ENCODE data around the gene TRIO. TPM values are rescaled to one million over a fixed set of nuclear protein-coding genes. Genes with fewer than 3 reads are reported as not detected.

Gene TRIO
- total RNA-seq, 1 experiment from 2014 or later, result 144 TPM

- no peak for DNase-seq (ENCODE audit: low read depth)
Measured at GRCh38 chr5:14261856-14262611, 118.9 kb downstream of the TRIO start.

GRCh38 chr5:14263113-14263512 lies 120.0 kb downstream of the TRIO start:
- no peak for DNase-seq (ENCODE audit: low read depth)

DNA sequence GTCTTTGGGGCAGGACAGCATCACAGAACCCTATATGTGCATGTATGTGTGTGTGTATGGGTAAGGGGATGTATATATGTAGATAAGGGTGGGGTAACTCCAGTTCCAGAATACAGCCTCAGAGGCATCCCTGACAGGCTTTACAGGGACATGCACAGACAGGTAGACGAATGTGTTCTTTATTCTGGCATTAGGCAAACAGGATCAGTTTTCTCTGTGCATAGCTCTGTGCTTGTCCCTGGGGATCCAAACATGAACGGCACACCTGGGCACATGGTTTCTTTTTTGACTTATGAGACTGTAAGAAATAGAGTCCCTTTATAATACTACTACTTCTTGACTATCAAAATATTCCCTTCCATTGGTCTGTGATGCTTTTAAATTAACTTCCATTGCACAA lies 120.6 kb downstream of the TRIO start:
- DNase-seq (ENCODE audit: low read depth), result no peak

DNA sequence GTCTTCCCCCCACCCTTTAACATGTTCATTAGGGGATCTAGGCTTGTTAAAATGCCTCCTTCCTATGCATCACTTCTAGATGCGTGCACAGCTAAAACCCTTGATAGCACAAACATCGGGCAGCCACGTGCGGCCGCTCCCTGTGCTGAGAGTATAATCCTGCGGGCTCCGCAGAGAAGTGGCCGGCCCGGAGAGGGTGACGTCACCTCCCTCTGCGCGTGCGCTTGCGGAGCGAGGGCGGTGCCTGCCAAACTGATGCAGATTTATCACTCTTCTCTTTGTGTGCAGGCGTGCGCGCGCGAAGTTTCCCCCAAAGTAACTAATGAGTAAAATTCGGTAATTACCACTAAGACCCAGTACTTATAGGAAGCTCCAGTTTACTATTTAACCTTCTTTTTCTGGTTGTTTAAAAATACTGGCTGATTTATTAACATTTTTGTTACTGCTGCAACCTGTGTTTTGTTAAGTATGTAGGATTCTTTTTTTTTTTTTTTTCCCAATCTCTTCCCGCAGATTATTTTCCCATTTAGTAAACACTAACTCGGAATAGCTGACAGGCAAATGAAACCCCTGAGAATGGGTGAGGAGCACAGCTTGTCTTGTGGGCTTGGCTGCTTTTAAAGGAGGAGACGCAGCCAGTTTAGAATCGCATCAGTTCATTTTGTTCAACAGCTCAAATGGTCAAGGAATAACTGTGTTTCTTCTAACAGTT lies 121.6 kb downstream of the TRIO start:
- peak; percentile 97 for DNase-seq (ENCODE audit: low read depth)

DNA sequence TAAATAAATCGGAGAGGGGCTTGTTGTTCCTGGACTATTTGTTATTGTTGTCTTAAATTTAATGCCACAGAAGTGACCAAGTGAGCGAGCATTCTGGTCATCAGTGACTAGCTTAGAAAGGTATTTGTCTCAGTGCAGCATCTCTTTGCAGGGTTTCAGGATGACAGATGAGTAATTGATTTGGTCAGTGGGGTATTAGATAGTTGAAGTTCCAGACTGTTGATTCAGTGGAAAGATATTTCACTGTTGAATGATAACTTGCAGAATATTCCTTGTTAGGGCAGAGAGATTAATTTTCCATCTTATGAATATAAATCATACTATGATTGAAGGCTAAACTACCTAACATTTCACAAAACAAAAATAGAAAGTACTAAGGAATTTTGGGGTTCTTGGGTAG lies 122.4 kb downstream of the TRIO start:
- DNase-seq (ENCODE audit: low read depth), result peak; percentile 96

- DNase-seq (ENCODE audit: low read depth), result peak; percentile 50
Measured at GRCh38 chr5:14266171-14266570, 123.0 kb downstream of the TRIO start.

GRCh38 chr5:14266686-14267085 lies 123.5 kb downstream of the TRIO start:
- DNase-seq (ENCODE audit: low read depth), result no peak

- peak; percentile 53 for DNase-seq (ENCODE audit: low read depth)
Measured at GRCh38 chr5:14267166-14267838, 124.2 kb downstream of the TRIO start.

GRCh38 chr5:14267991-14268708 lies 125.0 kb downstream of the TRIO start:
- DNase-seq (ENCODE audit: low read depth), result peak; percentile 98

DNA sequence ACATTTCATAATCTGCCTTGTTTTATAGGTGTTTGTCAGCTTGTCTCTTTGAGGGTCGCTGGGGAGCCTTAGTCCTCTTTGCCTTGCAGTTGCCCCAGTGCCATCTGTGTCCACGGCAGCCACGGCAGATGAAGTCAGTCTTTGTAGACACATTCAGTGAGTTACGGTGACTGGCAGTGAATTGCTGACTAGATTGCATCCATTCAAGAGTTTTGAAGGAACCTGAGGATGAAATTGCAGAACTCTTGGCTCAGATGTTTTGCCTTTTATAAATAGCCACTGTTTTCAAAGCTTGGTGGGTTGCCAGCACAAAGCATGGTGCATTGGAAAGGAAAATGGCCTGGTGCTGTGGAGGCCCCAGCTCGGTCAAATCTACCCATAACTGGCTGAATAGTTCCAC lies 125.6 kb downstream of the TRIO start:
- no peak for DNase-seq (ENCODE audit: low read depth)

- no peak for DNase-seq (ENCODE audit: low read depth)
Measured at GRCh38 chr5:14269395-14269794, 126.3 kb downstream of the TRIO start.

DNA sequence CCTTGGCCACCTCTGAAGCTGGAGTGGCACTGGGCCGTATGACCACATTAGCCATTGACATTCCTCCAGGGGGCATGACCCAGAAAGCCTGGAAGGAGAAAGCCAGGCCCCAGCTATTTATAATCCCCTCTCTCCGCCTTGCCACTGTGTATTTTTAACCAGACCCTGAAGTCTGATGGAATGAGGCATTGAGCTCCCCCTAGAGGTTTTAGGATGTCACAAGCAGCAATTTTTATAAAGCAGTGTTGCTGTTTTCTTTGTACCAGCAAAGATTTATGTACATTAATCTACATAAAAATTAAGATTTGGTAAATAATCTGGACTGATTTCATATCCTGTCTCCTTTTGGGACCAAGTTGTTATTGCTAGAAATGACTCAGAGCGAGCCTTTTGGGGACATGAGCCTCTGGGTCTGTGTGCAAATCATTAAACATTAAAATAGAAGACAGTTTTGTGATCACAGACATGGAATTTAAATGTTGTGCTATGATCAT lies 127.1 kb downstream of the TRIO start:
- DNase-seq (ENCODE audit: low read depth), result peak; percentile 84

- no peak for DNase-seq (ENCODE audit: low read depth)
Measured at GRCh38 chr5:14272548-14273205, 129.5 kb downstream of the TRIO start.

- DNase-seq (ENCODE audit: low read depth), result no peak
Measured at GRCh38 chr5:14273207-14273767, 130.1 kb downstream of the TRIO start.

GRCh38 chr5:14276380-14276779 lies 133.2 kb downstream of the TRIO start:
- DNase-seq (ENCODE audit: low read depth), result no peak

GRCh38 chr5:14277385-14278320 lies 134.5 kb downstream of the TRIO start:
- DNase-seq (ENCODE audit: low read depth), result no peak

GRCh38 chr5:14280294-14280854 lies 137.2 kb downstream of the TRIO start:
- DNase-seq (ENCODE audit: low read depth), result no peak

GRCh38 chr5:14281746-14282181 lies 138.6 kb downstream of the TRIO start:
- no peak for DNase-seq (ENCODE audit: low read depth)

DNA sequence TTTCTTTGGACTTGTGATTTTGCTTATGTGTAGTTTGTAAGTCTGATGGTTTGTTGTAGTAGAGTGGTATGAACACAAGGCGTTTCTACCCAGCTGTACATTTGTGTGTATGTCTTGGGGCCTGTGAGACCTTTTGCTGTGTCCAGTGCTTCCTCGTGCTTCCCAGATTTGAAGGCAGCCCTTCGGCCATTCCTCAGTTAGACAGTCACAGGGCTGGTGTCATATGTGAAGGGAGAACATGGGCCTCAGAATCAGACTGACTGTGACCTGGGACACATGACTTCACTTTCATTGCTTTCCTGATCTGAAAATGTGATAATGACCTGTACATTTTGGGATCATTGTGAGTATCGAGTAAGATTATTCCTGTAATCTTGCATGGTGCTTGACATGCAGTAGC lies 140.0 kb downstream of the TRIO start:
- DNase-seq (ENCODE audit: low read depth), result no peak
